ENCODE data around the gene ZNF526.
A peak's percentile ranks its signal among the peaks of the same experiment; 100 is the strongest.

The ZNF526 gene

DNA sequence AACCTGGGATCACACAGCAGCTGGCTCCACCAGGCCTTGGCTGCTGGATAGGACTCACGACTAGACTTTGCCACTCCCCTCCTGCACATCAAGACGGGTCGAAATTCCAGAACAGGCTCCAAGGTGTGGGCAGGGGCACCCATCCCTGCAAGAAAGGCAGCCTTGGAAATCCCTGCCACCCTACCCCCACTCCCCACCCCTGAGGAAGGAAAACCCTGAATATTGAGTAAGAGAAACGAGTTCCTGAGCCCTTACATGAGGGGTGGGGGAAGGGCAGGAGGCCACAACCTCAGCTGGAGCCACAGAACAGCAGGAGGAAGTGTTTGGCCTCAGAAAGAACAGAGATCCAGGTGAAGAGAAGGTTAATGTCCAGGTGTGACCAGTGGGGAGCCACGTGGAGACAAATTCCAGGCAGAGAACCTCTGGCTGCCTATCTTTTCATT is 22.7 kb upstream of the ZNF526 start:
- no peak for DNase-seq

DNA sequence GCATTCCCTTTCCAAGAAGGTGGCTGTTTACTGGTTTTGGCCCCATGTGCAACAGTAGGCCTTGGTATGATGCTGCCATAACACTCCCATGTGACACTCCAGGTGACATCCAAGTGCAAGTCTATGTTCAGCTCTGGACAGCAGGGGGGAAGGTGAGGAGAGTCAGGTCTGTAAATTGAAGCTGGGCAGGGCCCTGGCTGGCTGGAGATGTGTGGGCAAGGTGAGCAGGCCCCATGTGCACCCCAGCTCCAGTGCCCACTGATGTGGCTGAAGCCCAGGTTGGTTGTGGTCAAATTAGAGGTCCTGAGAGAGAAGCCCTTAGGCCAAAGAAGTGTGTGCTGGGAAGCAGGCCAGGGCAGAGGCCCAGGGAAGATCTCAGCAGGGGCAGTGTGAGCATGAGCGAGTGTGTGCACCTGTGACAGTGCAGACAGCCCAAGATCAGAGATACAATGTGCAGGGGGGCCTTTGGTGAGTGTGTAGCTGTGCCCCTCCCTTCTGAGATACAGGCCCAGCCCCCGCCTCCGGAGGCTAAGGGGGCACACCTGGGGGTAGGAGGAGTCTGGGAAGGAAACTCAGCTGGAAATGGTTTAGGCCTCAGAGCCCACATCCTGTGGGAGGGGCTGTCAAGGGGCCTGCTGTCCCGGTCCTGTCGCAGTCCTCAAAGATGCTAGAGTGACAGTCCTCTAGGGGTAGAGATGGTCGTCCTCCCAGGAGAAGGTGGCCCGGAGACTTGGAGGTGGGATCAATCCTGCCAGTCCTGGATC is 21.3 kb upstream of the ZNF526 start:
- DNase-seq, result no peak

DNA sequence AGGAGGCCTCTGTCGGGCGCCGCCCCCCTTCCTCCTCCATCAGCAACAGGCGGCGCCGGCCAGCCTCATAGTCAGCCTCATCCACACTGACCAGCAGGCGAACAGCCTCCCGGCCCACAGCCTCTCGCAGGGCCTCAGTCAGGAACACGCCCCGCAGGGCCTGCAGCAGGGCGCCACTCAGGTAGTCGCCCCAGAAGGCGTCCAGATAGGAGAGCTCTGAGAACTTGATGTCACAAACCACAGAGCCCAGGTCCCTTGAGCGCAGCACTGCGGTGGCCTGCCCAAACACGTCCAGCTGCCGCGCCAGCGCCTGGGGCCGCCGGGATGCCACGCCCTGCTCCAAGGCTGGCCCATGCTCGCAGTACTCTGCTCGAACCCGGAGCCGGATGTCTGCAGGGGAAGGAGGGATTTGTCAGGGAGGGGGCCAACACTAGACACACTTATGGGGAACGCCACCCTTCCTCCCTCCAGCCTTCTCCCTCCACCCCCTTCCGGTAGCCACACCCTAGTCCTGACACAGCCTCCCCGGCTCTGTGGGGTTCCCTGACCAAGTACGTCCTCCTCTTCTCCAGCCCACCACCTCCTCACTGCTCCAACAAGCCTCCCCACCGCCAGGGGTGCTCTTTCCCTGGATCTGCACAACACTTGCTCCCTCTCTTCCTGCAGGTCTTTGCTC is 20.5 kb upstream of the ZNF526 start:
- peak in 1 of 2 donors; percentile 44 for DNase-seq

DNA sequence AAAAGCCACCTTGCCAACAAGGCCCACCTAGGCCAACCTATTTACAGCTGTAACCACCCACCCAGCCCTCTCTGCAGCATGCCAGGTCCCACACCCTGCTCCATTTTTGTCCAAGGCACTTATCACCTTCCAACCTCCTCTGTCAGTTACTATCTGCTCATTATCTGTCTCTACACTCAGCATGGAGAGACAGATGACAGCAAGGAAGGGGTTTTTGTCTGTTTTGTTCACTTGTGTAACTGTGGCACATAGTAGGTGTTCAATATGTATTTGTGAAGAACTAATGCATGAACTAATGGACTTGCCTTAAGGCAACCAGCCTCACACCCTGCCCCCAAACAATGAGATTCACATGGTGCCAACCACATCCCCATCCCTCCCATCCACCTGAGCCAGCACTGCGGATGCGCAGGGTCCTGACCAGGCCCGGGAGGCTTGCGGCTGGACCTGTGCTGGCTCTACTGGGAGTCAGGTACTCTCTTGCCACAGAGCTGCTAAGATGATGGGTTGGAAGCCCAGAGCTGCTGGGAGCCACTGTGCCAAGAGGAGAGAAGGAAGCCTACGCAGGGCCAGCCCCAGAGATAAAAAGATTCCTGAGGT is 19.9 kb upstream of the ZNF526 start:
- DNase-seq, result no peak

DNA sequence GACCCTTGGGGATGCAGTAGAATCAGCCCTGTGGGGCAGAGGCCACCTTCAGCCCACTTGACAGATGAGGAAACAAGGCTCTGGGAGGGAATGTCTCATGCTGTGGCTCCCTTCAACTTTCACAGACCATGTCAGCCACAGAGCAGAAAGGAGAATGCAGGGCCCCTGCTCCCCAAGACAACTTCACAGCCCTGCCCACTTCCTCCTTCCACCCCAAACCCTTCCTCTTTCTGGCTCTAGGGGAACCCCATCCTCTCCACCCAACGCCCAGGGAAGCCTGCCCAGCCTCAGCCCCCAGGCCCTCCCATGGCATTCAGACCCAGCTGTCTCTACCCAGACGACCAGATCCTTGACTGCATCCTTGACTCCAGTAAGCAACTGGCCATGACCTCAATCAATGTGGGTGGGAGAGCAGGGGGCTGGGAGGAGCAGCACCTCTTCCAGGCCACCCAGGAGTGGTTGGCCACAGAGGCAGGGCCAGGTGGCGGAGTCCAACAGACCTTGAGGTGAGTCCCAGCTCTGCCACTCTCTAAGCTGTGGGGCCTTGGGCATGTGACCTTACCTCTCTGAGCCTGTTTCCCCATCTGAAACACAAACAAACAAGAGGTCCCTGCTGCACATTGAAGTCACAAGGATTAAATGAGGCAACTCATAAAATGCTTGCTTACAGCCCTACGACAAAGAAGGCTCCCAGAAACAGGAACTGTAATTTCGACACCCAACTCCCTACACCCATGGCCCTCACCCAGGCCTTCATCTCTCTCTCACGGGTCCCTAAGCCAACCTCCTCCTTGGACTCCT is 18.4 kb upstream of the ZNF526 start:
- peak; percentile 69 to 92 for DNase-seq

DNA sequence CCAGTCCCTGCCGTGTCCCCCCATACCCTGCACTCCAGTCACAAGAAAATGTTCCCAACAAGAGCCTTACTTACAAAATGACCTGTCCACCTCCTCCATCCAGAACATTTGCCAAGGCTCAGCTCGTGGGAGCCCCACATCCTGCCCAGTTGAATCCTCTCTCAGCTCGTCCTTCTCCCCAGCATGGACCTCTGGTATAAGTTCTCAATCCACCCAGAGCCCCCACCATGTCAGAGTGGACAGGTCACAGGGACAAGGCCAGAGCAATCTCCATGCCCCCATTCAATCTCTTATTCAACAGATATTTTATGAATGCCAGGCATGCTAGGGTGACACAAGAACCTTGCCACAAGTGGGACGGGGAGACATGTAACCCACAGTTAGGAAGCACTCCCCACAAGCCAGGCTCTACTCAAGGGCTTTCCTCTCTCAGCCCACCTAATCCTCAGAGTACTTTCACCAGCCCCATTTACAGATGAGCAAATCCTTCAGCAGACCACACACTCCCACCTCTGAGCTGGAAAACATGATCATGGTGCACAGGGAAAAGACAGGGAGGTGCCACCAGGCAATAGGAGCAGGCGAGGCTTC is 17.7 kb upstream of the ZNF526 start:
- DNase-seq, result no peak

DNA sequence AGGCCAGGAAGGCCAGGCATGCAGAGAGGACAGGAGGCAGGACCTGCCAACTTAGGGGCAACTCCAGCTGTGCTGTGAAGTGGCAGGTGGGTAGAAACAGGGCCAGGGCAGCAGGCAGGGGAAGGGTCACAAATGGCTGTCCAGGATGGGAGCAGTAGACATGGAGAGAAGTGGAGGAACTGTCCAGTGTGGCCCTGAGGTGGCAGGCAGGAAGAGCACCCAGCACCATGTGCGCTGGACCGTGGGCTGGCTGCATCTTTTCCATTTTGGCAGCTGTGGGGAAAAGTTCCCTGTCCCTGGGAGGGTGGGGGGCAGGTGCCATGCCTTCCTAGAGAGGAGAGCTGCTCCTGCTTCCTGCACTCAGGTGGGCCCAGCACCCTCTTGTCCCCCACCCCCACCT is 16.4 kb upstream of the ZNF526 start:
- DNase-seq, result no peak

DNA sequence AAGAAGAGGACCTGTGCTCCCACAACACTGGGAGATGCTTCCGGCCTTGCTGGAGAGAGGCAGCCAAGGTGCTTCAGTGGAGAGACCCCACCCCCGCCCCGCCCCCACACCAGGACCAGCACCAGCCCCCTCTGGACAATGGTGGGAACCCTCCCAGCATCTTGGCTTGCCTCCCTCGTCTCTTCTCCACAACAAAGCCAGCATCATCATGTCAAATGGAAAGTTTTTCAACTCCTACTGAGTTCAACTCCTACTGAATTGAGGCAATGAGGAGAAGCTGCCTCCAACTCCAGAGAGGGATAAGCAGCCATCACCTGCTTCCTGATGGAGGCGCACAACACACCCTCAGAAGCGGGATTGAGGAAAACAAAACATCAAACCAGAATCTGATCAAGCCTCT is 15.4 kb upstream of the ZNF526 start:
- no peak for DNase-seq

DNA sequence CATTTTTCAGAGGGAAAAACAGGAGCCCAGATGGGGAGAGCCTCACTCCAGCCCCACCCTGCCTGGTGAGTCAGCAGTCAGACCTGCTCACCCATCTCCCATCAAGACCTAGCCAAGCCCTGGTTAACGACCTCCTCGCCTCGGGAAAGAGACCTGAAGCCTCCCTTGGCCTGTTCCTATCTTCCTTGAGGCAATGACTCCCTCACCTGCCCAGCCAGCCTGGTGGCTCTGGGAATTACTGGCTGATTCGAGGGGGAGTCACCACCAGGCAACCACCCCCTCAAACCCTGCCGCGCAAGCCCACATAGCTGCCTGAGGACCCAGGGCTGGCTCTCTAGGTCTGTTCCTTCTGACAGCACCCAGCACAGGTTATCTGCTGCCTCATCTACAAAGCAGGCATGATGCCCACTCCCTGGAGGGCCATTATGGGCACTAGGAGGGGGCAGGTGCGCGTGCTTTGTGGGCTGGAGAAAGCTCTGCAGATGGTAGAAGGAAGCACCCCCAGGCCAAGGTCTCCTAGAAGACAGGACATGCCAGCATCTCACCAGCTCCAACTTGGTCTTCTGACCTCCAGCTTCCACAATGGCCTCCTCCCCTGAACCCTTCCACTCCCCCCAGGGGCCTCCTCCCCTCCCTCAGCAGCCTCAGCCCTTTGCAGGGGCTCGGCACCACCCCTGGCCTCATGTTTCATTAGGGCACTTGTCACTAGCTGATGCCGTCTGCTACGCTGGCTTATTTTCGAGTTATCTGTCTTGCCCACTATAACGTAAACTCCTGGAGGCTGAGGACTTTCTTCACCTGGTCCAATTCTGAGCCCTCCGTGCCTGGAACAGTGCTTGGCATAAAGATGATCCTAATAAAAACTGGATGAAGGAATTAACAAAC is 13.0 kb upstream of the ZNF526 start:
- no peak for DNase-seq

DNA sequence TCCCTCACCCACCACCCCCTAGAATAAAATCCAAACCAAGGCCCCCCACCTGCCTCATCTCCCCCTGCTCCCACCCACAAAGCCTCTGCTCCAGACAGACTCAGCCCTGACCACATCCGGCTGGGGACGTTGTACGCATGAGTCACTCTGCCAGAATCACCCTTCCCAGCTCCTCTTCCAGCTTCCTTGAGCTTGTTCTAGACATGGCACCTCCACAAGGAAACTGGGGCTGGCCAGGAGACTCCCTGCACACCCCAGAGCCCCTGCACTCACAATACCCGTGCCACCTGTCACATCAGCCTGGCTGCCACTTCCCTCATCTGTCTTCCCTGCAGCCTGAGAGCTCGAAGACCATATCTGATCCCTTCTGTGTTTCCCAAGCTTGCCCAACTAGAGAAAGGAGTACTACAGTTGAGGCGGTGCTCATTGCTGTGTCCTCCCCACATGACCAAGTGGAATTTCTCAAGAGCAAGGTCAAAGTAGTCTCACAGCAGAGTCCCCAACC is 12.3 kb upstream of the ZNF526 start:
- no peak for DNase-seq

DNA sequence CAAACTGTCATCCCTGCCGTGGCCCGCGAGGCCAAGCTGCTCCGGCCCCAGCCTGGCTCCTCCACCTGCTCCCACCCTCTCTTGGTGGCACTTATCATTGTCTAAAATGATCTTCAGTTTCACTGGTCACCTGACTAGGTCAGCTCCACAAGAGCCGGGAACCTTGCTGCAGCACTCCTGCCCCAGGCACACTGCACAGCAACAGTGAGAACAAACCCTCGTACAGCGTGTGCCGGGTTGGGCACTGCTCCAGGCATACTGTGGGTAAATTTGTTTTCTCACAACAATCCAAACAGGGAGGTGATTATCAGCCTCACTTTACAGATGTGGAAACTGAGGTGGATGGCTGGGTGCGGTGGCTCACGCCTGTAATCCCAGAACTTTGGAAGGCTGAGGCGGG is 11.5 kb upstream of the ZNF526 start:
- no peak for DNase-seq

DNA sequence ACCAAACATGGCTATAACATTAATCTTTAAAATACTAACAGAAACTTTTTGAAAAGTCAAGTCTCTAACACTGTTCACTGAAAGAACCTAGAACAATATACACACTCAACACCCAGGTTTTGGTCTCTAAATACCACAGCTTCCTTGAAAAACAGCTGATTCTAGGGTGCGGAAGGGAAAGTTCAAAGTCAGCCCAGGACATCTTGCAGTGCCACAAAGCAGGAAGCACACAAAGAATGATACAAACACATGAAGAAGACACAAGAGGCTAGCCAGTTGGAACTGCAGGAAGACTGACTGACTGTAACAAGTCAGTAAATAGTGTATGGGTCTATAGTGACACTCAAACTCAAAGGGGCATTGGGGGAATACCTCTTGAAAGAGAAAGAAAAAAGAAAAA is 7.2 kb upstream of the ZNF526 start:
- DNase-seq, result no peak

DNA sequence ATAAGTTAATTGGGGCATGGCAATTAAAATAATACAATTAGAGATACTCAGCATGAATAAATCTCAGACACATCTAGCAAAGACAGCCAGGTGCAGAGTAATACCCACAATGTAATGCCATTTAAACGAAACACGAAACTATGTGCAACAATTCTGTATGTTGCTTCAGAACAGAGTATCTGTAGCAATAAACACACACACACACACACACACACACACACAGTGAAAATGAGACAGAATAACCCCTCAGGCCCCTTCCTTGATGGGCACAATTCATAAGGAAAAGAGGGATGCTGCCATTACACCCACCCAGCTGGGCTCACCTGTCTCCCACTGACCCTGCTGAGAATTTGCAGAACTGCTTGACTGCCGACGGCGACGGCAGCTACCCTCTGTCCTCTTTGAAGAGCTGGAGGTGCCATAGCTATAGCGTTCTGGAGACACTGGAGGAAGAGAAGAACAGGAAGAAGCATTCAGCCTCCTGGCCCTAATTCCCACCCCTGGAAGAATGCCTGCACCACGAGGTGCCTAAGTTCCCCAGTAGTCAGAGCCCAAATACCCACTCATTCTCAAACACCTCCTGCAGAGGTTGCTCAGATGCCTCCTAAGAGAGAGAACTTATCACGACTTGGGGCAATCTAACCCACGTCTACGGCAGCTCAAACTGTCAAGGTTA is 5.2 kb upstream of the ZNF526 start:
- DNase-seq, result no peak

DNA sequence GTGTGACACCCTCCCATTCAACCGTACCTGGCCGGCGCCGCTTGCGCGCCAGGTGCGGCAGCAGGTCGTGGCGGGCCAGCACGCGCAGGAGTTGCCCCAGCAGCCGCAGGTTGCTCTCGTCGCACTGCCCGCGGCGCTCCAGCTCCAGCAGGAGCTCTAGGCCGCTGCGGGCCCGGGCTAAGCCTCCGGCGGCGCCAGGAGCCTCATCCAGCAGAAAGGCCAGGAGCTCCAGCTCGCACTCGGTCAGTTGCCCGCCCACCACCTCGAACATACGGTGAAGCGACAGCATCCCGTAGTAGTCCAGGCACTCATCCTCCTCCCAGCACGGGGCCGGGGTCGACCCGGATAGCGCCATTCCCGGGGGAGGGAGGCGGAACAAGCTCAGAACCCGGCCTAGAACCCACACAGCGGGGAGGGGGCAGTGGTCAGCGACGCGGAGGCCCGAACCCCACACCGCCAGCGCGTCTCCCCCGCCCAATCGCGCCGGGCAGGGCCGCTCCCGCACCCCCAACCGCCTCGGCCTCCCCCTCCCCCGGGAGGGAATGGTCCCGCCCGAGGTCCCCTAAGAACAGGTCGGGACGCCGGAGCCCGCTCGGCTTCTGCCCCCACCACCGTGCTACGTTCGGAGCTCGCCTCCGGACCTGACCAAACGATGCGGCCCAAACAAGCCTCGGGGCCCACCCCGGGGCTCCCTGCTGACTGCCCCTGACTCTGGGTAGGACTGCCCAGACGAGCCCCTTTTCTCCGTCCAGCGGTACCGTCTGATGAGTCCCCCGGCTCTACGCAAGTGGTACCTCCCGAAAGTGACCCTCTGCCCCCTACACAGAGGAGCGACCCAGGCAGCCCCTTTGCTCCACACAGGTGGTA is 3.2 kb upstream of the ZNF526 start:
- DNase-seq, result peak in 1 of 2 donors; percentile 71

DNA sequence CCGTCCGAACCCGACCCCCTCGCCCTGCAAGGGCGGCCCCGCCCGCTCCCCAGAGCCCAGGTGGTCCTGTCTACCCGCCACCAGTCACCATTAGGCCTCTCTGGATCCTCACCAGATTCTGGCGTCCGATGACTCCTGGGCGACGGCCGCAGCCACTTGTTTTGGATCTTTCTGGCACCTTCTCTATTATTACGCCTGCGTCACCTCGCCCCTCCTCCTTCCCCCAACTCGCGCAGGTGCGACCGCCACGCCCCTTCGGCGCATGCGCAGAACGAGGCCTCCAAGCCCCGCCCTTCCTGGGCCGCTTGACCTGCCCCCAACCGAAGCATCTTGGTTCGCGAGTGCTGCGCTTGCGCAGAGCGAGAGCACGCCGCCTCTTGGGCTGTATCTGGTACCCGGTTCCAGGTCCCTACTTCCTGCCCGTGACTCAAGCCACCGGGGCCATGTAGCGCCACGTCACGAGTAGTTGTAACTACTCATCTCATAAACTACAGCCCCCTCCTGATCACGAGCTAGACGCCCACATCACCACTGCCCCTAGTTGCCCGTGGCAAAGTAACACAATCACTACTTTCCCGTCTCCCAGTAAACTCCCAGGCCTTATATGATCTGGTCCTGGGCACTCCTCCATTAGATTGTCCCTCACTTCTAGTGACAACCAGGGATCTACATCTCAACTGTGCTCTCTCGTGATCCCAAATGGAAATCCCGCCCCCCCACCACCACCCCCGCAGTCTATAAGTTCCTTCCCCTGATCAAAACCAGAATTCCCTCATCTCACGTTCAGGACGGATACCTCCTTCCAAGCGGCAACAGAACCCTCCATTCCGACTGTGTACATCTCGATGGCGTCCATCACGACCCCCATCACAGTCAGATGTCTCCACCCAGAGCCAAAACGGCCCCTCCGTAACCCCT is 2.3 kb upstream of the ZNF526 start, which contains the start of gene DEDD2:
Gene DEDD2 (minus strand): TSS at position 158 of the 918 bp plus-strand sequence. CDS start 670 bp downstream, outside the sequence.
- DNase-seq, result peak; percentile 91 to 95

DNA sequence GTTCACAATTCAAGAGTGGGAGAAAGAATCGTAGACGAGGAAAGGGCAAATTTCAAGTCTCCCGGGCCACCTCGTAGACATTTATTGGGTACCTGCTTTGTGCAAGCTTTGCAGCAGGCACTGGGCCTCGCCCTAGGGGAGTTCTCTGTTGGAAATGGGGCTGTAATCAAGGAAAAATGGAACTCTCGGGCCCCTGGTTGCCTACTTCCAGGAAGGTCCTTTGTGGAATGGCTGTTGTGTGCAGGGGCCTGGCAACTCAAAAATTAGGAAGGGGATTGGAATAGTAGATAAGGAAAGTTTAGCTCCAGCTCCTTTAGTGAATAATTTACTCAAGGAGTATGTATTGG is 612 bp downstream of the ZNF526 start:
- DNase-seq, result no peak

DNA sequence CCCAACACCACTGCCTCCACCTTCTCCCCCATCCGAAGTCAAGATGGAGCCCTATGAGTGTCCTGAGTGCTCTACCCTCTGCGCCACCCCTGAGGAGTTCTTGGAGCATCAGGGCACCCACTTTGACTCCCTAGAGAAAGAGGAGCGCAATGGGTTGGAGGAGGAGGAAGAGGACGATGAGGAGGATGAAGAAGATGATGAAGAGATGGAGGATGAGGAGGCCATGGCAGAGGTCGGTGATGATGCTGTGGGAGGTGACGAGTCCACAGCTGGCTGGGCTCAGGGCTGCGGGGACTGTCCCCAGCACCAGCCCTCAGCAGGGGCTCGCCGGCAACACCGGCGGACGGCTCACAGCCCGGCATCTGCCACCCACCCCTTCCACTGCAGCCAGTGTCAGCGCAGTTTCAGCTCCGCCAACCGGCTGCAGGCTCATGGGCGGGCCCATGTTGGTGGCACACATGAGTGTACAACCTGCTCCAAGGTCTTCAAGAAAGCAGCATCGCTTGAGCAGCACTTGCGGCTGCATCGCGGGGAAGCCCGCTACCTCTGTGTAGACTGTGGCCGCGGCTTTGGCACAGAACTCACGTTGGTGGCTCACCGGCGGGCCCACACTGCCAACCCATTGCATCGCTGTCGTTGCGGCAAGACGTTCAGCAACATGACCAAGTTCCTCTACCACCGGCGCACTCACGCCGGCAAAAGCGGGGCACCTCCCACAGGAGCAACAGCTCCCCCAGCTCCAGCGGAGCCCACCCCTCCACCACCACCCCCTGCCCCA is 5.0 kb downstream of the ZNF526 start:
- no peak for DNase-seq

DNA sequence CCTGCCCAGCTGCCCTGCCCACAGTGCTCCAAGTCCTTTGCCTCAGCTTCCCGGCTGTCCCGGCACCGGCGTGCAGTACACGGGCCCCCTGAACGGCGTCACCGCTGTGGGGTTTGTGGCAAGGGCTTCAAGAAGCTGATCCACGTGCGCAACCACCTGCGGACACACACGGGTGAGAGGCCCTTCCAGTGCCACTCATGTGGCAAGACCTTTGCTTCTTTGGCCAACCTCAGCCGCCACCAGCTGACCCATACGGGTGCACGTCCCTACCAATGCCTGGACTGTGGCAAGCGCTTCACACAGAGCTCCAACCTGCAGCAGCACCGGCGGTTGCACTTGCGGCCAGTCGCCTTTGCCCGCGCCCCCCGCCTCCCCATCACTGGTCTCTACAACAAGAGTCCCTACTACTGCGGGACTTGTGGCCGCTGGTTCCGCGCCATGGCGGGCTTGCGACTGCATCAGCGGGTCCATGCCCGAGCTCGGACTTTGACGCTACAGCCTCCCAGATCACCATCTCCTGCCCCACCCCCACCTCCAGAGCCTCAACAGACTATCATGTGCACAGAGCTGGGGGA is 5.7 kb downstream of the ZNF526 start:
- DNase-seq, result no peak
